HG03571 (cell line): ENCODE measurements around the gene COL5A1.

Experiments used
- ATAC-seq: cut with Tn5 transposase; IDR thresholded peaks from one replicate; pipeline ENCODE4 v1.9.1; 2021; ENCODE audit not compliant: unreplicated experiment

Gene COL5A1

DNA sequence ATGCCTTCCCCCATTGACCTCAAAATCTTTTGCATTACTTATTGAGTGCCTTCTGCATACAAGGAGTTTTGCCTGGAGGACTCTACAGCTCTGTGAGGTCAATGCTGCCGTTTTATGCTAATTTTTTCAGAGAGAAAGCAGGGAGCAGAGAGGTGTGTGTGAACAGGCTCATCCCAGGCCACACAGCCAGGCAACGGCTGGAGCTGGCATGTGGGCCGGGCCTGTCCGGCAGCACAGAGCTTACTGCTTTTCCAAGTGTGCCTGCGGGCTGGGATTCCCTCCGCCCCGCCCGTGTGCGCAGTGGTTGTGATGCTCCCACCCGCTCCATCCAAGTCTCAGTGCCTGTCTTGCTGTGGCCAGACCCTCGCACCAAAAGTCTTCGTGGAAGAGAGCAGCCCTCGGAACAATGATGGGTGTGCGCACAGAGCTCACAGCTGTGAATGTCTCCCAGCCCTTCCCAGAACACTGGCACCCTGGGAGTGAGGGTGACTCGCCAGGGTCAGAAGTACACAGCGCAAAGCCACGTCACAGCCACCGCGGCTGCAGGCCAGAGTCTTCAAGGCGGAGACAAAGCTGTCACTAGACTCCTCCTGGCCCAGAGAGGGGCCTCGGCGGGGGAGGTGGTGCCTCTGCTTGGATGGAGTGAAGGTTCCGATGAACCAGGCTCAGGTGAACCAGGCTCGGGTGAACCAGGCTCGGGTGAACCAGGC lies 82.8 kb downstream of the COL5A1 start:
- no peak for ATAC-seq

DNA sequence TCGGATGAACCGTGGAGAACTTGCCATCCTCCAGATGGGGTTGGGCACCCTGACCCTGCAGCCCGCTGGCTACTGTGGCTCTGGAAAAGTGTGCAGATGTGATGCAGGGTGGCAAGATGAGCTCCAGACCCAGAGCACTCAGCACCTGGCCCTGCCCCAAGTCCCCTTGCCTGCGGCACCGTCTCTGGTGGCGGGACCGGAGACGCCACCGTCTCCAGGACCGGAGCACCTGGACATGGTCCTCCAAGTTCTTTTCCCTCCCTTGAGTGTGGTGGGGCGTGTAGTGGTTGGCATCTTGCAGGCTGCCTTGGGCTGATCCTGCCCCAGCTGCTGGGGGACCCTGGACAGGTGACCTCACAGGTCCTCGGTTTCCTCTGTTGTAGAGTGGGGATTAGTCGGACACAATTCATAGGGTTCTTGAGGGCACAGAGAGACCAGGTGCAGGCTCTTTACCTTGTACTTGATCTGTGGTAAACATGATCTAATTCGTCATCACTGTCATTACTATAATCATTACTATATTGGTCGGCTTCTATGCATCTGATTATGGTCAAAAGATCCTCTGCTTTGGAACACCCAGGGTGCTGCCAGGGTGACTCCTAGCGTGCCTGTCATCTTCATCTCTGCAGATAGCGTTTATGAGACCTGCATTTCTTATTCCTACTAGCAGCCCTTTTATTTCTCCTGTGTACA lies 83.5 kb downstream of the COL5A1 start:
- ATAC-seq, result no peak

DNA sequence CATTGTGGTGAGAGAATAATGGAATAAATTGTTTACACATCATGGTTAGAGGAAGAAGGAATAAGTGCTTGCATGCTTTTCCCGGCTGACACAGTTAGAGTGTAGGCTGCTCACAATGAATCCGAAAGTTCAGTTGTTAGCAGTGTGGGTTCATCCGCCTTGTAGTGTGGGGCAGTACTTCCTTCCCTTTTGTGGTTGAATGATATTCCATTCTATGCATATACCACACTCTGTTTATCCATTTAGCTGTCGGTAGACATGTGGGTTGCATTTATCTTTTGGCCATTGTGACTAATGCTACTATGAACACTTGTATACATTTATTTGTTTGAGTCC lies 84.0 kb downstream of the COL5A1 start:
- no peak for ATAC-seq

DNA sequence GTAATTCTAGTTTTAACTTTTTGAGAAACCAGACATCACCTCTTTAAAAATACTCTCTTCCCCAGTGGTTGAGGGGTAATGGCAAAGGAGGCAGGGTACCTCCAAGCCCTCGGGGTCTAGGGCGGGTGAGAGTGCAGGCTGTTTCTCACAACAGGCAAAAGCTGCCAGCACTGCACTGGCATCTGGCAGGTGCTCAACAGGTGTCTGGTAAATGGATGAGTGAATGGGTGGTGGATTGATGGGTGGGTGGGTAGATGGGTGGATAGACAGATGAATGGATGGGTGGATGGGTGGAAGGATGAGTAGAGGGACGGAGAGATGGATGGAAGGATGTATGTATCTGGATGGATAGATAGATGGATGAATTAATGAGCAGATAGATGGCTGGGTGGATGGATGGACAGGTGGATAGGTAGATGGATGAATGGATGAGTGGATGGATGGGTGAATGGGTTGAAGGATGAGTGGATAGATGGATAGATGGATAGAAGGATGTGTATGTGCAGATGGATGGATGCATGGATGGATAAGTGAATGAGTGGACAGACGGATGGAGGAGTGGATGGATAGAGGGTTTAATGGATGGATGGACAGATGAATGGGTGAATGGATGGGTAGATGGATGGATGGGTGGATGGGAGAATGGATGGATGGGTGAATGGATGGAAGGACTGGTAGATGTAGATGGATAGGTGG lies 84.6 kb downstream of the COL5A1 start:
- no peak for ATAC-seq

DNA sequence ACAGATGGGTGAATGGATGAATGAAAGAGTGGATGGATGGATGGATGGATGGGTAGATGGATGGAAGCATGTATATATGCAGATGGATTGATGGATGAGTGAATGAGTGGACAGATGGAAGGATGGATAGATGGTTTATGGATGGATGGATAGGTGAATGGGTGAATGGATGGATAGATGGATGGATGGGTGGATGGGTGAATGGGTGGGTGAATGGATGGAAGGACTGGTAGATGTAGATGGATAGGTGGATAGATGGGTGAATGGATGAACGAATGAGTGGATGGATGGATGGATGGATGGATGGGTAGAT lies 85.1 kb downstream of the COL5A1 start:
- no peak for ATAC-seq

DNA sequence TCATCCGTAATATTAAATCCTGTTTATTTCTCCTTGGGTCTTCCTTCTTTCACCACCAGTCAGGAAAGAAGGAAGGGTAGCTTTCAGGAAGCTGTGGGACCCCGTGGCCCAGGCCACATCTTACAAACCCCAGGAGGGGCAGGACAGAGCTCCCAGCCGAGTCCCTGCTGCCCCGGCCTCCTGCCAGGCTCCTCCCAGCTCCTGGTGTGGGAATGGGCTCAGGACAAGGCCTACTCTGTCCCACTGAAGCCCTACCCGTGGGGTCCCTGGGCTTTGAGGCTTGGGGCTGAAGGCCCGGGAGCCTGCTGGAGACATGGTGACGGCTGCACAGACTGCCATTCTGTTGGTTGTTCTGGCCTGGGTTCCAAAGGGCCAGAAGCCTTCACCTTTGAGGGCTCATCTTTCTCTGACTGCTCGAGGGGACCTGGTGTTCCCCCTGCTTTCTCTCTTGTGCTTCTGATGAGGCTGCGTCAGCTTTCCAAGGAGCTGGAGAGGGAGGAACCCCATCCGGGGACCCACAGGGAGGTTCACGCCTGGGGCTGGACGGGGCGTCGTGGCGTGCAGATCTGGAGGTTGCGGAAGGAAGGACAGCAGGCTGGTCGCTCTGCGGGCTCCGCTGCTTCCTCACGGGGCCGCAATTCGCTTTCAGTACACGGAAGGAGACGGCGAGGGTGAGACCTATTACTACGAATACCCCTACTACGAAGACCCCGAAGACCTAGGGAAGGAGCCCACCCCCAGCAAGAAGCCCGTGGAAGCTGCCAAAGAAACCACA lies 86.6 kb downstream of the COL5A1 start:
- no peak for ATAC-seq

DNA sequence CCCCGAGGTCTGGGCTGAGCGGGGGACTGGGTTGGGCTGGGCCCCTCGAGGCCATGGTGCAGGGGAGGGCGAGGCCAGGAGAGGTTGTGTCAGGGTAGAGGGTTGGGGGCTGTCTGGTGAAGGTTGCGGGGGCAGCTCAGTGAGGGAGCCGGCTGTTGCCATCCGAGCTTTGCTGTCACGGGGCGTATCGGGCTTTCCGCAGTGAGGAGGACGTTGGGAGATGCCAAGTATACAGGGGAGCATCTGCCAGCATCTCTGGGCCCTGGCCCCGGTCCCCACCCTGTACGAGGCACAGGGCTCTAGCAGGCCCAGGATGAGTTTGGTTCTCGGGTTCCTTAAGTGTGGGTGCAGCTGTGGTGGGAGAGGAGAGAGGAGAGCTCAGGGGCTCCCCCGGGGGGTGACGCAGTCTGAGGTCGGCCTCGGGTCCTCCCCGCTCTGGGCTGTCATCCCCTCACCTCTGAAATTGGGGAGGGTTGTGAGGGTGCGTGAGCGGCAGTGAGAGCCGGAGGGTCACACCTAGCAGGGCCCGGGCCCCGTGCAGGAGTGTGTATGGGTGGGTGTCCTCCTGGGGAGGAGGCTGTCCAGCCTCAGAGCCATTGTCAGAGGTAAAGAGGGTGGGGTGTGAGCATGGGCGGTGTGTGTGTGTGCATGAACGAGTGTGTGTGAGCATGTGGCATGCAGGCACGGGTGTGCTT lies 87.3 kb downstream of the COL5A1 start:
- ATAC-seq, result no peak

DNA sequence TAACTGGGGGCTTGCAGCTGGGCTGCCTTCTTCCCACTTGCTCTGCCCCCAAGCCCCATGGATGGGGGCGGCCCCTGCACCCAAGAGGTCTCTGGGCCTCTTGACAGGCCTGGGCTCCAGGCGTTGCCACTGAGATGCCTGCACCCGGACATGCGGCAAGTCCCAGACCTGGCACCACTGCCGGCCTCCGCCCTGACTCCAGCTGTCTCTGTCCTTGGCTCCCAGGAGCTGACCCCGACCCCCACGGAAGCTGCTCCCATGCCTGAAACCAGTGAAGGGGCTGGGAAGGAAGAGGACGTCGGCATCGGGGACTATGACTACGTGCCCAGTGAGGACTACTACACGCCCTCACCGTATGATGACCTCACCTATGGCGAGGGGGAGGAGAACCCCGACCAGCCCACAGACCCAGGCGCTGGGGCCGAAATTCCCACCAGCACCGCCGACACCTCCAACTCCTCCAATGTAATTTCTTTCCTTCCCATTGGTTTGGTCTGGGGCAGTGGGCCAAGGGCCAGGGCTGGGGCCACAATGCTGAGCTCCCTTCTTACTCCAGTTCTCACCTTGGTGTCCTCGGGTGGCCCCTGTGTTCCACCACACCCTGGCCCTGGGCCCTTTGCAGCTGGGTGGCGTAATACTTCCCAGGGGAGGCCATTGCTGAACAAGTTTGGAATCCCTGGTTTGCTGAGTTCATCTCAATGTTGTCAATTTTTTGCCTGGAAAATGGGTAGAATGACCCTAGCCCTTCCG lies 88.6 kb downstream of the COL5A1 start:
- ATAC-seq, result no peak

DNA sequence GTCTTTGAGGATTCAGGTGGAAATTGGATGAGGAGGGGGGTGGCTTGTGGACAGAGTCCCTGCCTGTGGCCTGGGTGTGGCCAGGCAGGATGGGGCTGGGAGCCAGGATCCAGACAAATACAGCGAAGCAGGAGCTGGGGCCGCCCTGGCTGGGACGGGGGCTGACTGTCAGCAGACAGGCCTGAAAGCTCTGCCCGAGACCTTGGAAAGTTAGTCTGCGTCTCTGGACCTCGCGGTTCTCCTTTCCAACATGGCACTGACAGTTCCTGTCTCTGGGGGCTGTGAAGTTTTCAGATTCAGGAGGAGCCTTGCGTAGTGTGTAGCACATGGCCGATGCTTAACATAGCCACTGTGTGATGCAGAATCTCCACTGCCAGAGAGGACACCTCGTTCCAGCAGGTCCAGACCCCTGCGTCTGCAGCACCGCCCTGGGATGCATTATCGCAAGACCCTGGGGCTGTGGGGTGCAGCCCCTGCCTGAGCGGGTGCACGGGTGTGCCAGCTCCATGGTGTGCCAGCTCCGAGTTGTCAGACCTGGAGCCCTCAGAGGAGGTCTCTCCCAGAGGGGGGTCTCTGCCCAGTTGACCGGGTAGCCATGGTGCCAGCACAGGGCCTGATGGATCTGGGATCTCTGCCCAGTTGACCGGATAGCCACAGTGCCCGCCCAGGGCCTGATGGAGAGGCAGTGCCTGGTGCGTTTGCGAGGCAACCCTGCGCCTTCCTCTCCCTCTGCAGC lies 89.3 kb downstream of the COL5A1 start:
- no peak for ATAC-seq

DNA sequence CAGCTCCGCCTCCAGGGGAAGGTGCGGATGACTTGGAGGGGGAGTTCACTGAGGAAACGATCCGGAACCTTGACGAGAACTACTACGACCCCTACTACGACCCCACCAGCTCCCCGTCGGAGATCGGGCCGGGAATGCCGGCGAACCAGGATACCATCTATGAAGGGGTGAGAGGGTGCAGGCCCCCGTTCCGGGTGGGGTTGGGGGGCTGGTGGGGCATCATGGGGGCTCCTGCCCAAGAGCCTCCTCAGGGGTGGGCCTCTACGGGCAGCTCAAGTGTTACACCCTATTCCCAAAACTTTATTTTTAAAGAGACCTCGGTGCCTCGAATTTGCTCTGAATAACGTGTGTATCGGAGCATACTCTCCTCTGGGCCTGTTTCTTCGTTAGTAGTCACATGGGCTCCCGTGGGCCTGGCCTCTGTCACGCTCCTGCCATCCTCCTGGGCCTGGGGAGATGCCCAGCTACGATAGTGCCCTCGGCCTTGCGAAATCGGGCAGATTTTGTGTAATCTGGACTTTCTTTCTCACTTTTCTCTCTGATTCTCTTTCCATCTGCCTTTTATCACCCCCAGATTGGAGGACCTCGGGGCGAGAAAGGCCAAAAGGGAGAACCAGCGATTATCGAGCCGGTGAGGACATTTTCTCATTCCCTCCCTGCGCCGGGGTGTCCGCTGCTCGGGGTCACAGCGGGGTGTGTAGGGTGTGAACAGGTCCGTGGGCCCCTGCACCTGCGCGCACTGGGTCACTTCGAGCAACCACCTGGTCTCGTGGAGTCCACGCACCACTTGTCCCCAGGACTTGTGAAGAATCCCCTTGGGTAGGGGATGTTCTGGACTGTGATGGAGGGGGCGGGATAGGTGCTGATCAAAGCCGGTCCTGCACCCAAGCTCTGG lies 90.1 kb downstream of the COL5A1 start:
- no peak for ATAC-seq

DNA sequence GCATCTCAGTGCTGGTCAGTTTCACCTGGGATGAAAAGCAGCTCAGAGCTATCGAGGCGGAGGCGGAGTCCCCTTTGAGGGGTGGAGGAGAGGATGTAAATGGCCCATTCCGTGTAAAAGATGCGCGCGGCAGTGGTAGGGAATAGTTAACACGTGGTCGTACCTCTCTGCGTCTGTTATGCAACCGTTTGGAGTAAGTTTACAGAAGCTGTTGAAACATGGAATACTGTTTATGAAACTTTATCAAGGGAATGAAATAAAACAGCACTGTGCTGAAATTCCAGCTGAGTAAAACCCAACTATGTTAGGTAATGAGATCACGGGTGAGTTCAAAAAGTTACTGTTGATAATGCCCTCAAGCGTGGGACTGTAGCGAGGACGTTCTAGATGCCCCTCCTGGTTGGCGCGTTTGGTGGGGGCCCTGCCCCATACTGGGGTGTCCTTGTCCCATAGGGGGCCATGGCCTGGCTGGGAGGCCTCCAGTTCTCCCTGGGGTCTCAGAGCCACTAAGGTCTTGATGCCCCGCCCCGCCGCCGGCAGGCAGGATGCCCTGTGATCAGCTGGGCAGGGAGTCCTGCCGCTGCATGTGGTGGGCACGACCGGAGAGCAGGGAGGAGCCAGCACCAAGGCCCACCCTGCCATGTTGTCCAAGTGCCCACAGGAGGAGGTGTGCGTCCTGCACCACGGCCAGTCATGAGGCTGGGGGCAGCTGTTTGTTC lies 90.9 kb downstream of the COL5A1 start:
- ATAC-seq, result no peak

DNA sequence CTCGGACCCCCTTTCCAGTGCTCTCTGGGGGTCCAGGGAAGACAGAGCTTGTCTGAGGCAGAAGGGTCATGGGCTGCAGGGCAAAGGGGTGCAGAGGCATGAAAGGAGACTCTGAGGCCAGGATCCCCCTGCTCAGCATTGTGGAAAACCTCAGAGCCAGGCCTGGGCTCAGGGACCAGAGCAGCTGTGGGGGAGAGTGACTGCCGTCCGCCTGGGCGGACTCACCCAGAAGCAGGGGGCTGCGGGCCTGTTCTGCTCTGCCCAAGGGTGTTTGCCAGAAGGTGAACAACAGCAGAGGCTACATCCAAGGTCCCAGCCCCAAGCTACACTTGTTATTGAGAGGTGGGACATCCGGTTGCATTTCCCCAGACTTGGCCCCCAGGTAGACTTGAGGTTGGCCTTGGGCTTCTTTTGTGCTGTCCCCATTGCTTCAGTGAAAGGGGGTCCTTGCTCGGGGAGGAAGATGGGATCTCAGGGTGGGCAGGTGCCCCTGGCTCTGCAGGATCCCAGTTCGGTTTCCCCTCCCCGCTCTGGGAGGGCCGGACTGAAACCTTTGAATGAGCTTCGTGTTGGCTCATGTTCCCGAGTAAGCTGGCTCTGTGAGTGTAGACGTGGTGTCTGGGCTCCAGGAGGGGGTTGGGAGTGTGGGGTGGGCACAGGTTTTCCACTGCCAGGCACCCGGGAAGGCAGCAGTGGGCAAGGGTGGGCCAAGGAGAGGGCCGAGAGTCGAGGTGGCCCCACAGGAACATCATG lies 92.1 kb downstream of the COL5A1 start:
- ATAC-seq, result no peak

DNA sequence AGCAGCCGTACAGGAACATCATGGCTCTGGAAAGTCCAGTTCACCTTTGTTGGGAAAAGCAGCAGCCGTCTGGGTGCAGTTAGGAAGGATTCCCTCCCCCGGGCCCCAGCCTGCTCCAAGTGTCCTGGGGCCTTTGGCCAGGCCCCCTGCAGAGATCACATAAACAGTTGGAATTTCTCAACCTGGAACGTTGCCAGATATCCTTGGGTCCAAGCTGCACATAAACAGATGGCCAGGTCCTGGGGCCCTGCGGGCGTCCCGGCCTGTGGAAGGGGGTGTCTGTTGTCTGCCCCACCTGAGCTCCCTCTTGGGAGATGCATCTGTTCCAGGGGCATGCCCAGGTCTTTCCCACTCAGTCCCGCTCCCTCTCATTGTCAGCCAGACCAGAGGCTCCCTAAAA lies 92.7 kb downstream of the COL5A1 start:
- no peak for ATAC-seq

DNA sequence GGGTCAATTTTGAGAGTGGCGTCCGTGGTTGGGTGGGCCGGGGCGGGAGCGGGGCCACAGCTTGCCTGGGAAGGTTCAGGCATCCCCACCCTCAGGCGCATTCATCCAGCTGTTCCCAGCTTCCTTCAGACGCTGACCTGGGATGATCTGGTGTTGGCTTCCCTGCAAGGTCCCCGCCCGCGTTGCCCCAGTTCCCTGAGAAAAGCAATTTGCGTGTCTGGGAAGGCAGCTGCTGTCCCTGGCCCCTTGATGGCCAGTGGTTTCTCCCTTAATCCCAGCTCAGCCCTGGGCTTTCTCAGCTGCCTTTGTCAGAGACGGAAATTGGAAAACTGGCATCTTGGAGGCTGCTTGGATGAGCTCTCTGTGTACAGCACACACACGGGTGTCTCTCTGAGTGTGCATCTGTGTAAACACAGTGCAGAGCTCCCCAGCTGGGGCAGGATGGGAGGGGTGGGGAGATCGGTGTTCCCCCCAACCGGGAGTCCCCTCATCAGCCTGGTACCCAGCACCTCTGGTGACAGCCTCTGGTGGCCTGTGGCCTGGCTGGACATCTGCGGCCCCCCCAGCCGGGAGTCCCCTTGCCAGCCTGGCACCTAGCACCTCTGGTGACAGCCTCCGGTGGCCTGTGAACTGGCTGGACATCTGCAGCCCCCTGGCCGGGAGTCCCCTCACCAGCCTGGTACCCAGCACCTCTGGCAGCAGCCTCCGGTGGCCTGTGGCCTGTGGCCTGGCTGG lies 94.0 kb downstream of the COL5A1 start:
- no peak for ATAC-seq

DNA sequence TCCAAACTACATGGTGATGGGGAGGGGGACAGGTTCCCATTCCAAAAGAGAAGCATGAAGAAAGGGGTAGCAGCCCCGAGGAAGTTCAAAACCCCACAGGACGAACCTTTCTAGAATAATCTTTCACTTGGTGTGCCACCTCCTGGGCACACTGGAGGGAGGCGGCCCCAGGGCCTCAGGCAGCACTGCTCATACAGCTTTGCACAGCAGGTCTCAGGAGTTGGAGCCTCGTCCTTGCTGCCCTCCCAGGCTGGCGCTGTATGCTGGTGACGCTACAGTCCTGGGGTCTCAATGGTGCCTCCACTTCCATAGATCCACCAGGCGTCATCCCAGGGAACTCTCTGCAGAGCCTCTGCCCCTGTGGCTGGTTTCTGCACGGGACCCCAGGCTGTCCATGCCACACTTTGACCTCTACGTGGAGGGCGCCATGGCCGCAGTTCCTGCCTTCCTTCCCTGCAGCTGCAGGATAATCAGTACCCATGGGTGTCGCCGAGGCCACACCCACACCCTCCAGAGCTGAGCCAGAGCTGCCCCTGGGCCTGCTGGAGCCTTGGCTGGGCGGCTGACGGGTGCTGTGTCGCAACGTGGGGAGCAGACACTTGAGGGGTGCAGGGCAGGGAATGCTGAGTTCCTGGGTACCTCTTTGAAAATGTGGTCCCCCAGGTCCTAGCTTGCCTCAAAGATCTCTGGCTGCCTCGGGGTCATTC lies 95.3 kb downstream of the COL5A1 start:
- no peak for ATAC-seq
